HL-60 (cell line): ENCODE results near the gene PCGF3.

ENCODE experiments used
- CTCF ChIP-seq: IDR thresholded peaks from one replicate; pipeline ENCODE4 v1.5.1; 2011; ENCODE audit warnings: low read length, control low read depth, inconsistent platforms; ENCODE audit not compliant: insufficient read depth
- GABPA ChIP-seq: IDR thresholded peaks from 2 replicates; pipeline ENCODE4 v1.6.1; 2012; ENCODE audit warnings: low read depth
- POLR2AphosphoS5 ChIP-seq: IDR thresholded peaks from 2 replicates; pipeline ENCODE4 v1.6.1; 2012; ENCODE audit warnings: low read depth
- REST ChIP-seq: IDR thresholded peaks from 2 replicates; pipeline ENCODE4 v1.6.1; 2012; ENCODE audit warnings: low read depth; ENCODE audit not compliant: insufficient replicate concordance
- SPI1 ChIP-seq: IDR thresholded peaks from 2 replicates; pipeline ENCODE4 v1.6.1; 2012; ENCODE audit warnings: low read depth, mild to moderate bottlenecking, borderline replicate concordance

GRCh38 chr4:680551-680927 is 25.1 kb upstream of the PCGF3 start:
- TF ChIP-seq CTCF, result no peak
- no peak for TF ChIP-seq REST
- no peak for TF ChIP-seq POLR2AphosphoS5
- TF ChIP-seq SPI1, result no peak
- TF ChIP-seq GABPA, result no peak
